Memory B cell (primary cell): ENCODE measurements around the gene CACNA1C.

Experiments used
- ATAC-seq: fragments of 150-1000 bp; cut with Tn5 transposase; 2 replicates; pipeline ENCODE4 v1.10.0; 2021; ENCODE audit warnings: low read depth, mild to moderate bottlenecking, moderate library complexity
- DNase-seq, 2 donors: peaks; one replicate each; pipeline ENCODE4 v3.0.0; 2022; ENCODE audit warnings: low spot score in 2 of 2
- H3K27ac Mint-ChIP-seq: one replicate; pipeline ENCODE4 v1.8.0; 2022; ENCODE audit warnings: mild to moderate bottlenecking, moderate library complexity, mixed read lengths
- H3K27me3 Mint-ChIP-seq: one replicate; pipeline ENCODE4 v1.8.0; 2022; ENCODE audit warnings: mixed read lengths
- H3K36me3 Mint-ChIP-seq: one replicate; pipeline ENCODE4 v1.8.0; 2022; ENCODE audit warnings: mild to moderate bottlenecking, mixed read lengths
- H3K4me1 Mint-ChIP-seq: one replicate; pipeline ENCODE4 v1.8.0; 2022; ENCODE audit warnings: mixed read lengths
- H3K4me3 Mint-ChIP-seq: one replicate; pipeline ENCODE4 v1.8.0; 2022; ENCODE audit warnings: mild to moderate bottlenecking, moderate library complexity, mixed read lengths
- H3K9me3 Mint-ChIP-seq: one replicate; pipeline ENCODE4 v1.8.0; 2022; ENCODE audit warnings: mixed read lengths

The CACNA1C gene

DNA sequence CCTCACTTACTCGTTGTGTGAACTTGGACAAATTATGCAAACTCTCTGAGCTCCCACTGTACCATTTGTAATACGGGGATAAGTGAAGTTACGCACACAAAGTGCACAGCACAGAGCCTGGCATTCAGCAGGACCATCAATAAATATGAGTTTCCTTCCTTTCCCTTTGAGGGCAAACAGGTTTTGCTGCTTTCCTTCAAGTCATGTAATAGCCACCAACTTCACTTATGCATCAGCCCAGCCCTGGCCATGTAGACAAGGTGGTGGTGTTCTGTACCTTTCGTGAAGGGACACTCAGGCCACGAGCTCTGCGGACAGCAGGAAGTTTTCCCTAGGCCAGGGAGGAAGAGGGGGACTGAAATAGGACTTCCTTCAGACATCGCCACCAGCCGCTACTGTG, 272.7 kb downstream of the CACNA1C start:
- no peak for DNase-seq
- H3K27me3 Mint-ChIP-seq, result peaks cover 20% of the 10 kb centered on the region
- H3K9me3 Mint-ChIP-seq, result no peaks in the 10 kb centered on the region

DNA sequence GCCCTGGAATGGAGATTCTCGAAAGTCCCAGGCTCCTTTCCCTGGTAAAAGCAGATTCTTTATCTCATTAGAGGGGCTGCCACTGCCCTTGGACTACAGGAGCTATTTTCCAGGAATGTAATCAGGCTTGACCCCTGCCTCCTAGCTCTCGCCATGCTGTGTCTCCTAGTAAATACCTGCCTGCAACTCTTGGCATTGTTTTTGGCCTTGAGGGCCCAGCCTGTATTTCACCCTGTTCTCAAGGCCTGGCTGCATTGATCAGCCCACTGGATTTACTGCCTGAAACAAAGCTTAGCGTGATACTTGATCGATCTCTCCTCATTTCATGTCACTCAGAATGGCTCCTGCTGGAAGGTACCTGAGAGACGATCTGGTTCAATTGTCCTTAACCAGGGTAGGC, 273.7 kb downstream of the CACNA1C start:
- no peak overlapping the region for H3K4me3 Mint-ChIP-seq
- H3K27ac Mint-ChIP-seq, result no peak overlapping the region
- H3K9me3 Mint-ChIP-seq, result no peaks in the 10 kb centered on the region
- peaks cover 18% of the 10 kb centered on the region for H3K27me3 Mint-ChIP-seq
- DNase-seq (no peak), ATAC-seq (no peak)
- no peaks in the 10 kb centered on the region for H3K36me3 Mint-ChIP-seq
- H3K4me1 Mint-ChIP-seq, result no peaks in the 10 kb centered on the region

More for the DNA sequence above, 272.7 kb downstream of the CACNA1C start:
- no peak overlapping the region for H3K4me3 Mint-ChIP-seq
- no peak overlapping the region for H3K27ac Mint-ChIP-seq
- H3K4me1 Mint-ChIP-seq, result no peaks in the 10 kb centered on the region
- no peak for ATAC-seq
- no peaks in the 10 kb centered on the region for H3K36me3 Mint-ChIP-seq

DNA sequence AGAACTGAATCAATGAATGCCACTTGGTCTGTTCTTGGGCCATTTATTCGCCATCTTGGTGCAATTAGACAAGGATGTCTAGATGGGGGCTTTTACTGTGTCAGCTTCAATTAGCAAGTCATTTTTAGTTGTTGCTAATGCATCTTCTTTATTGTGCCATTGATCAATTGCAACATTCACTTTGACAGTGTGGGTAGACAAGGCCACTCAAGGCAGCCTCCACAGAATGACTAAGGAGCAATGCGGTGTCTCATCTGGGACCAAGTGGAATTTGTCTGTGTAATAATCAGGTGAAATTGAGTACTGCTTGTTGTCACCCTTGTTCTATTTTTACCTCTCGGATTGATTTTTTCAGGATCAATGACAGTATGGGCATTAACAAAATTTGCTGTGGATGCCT, 275.9 kb downstream of the CACNA1C start:
- H3K27me3 Mint-ChIP-seq, result peaks cover 12% of the 10 kb centered on the region
- no peak for DNase-seq
- no peaks in the 10 kb centered on the region for H3K9me3 Mint-ChIP-seq
- H3K36me3 Mint-ChIP-seq, result no peaks in the 10 kb centered on the region
- no peak overlapping the region for H3K4me3 Mint-ChIP-seq
- H3K4me1 Mint-ChIP-seq, result no peaks in the 10 kb centered on the region
- no peak for ATAC-seq
- no peak overlapping the region for H3K27ac Mint-ChIP-seq

DNA sequence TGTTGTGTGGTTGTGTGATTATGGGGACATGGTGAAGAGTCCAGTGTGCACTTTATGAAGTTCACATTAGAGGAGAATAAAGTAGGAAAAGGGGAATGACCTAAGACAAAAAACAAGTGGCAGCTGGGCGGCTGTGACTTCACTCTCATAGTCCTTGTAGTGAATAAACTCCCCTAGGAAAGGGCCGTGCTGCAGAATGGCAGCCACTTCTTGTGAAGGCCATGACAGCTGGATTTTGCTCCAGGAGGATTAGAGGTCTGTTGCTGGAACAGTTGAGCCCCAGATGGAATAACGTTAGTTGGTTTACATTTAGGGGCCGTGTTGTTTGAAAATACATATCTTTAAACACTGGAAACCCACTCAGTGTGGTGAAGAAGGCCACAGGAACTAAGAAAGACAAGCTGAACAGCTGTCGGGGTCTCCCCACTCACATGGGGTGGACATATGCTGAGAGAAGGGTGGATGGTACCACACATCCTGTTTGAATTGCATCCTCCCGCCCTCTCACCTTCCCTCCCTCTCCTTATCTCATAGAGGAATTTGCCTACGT, 276.9 kb downstream of the CACNA1C start:
- ATAC-seq (no peak), DNase-seq (no peak)
- no peaks in the 10 kb centered on the region for H3K9me3 Mint-ChIP-seq
- peaks cover 14% of the 10 kb centered on the region for H3K27me3 Mint-ChIP-seq
- no peak overlapping the region for H3K4me3 Mint-ChIP-seq
- no peak overlapping the region for H3K27ac Mint-ChIP-seq
- H3K36me3 Mint-ChIP-seq, result no peaks in the 10 kb centered on the region
- H3K4me1 Mint-ChIP-seq, result no peaks in the 10 kb centered on the region

DNA sequence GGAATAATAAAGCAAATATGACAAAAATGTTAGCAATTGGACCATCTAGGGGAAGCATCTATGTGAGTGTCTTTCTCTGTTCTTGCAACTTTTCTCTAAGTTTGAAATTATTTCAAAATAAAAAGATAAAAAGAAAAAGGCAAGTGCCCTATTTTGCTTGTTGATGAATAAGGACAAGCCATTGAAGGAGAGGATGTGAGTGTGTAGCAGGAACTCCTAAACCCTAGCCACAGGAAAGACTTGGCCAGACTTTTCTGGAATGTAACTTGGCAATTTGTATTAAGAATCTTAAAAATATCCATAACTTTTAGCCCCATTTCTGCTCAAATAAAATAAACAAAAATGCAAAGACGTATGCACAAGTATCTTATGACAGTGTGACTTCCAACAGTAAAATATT, 279.4 kb downstream of the CACNA1C start:
- DNase-seq (no peak), ATAC-seq (no peak)
- H3K27ac Mint-ChIP-seq, result no peak overlapping the region
- H3K9me3 Mint-ChIP-seq, result no peaks in the 10 kb centered on the region
- H3K27me3 Mint-ChIP-seq, result peaks cover 10% of the 10 kb centered on the region
- H3K4me3 Mint-ChIP-seq, result no peak overlapping the region
- H3K36me3 Mint-ChIP-seq, result no peaks in the 10 kb centered on the region
- H3K4me1 Mint-ChIP-seq, result no peaks in the 10 kb centered on the region

DNA sequence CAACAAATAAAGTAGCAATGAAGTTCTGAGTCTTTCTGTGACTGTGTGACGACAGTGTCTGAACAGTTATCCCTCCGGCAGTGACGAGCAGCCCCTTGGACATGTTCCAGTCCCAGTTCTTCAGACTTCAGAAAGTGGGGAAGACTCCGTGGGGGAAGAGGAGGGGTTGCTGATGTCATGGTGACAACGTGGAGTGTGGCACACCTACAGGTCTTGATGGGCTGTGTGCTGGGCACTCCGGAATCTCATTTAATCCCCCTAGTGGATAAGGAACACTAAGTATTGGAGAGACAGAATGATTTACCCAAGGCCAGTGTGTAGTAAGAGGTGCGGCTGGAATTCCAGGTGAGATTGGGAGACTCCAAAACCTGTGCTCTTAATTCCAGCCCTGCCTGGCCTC, 280.2 kb downstream of the CACNA1C start:
- Mint-ChIP-seq H3K9me3 (no peaks in the 10 kb centered on the region), H3K27ac (no peak overlapping the region), H3K27me3 (peaks cover 7% of the 10 kb centered on the region), H3K4me1 (no peaks in the 10 kb centered on the region), H3K4me3 (no peak overlapping the region), H3K36me3 (no peaks in the 10 kb centered on the region)
- no peak for ATAC-seq
- DNase-seq, result no peak

DNA sequence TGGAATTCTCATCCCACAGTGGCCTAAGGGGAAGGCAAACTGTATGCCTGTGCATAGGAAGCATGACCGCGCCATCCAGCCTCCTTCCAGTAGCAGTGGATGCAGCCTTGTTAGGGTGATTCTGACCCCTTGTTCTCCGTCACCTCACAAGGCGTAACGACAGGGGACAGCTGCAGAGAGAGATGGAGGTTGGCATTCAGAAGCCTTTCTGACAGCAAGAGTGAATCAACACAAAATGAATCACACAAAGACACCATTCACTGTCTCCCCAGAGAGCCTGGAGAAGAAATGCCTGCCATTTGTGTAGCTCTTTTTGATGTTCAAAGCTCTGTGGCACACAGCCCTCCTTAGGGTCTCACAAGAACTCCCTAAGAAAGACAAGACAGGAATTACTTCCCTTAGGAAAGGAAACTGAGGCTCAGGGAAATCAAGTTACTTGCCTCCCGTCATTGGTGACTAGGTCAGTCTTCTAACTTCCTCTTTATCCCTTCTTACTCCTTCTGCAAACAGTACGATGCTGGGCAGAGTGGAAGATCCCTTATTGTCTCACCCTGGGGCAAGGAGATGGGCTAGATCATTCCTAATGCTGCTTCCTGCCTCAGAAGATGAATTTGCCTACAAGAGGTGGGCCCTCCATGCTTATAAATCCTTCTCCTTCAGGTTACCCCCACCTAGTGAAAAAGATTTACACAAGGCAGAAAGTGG, 280.9 kb downstream of the CACNA1C start:
- Mint-ChIP-seq H3K9me3 (no peaks in the 10 kb centered on the region), H3K27me3 (peaks cover 7% of the 10 kb centered on the region)

DNA sequence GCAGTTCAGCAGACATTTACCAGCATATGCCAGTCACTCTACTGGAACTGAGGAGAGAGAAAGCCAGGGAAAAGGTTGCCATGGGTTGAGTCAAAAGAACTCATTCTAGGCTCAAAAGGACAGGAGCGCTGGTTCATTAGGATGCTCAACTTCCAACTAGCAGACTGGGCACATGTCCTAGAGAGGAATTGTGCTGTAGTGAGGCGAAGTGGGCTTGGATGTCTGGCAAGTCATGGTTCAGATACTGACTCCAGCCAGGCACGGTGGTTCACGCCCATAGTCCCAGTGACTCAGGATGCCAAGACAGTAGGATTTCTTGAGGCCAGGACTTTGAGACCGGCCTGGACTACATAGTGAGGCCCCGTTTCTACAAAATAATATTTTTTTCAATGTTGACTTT, 281.5 kb downstream of the CACNA1C start:
- no peak for ATAC-seq
- Mint-ChIP-seq H3K36me3 (no peaks in the 10 kb centered on the region), H3K4me1 (no peaks in the 10 kb centered on the region), H3K27ac (no peak overlapping the region), H3K9me3 (no peaks in the 10 kb centered on the region), H3K27me3 (peaks cover 7% of the 10 kb centered on the region), H3K4me3 (no peak overlapping the region)
- DNase-seq, result no peak

More for the DNA sequence above, 280.9 kb downstream of the CACNA1C start:
- ATAC-seq (no peak), DNase-seq (no peak)
- no peak overlapping the region for H3K4me3 Mint-ChIP-seq
- H3K27ac Mint-ChIP-seq, result no peak overlapping the region
- no peaks in the 10 kb centered on the region for H3K36me3 Mint-ChIP-seq
- H3K4me1 Mint-ChIP-seq, result no peaks in the 10 kb centered on the region

DNA sequence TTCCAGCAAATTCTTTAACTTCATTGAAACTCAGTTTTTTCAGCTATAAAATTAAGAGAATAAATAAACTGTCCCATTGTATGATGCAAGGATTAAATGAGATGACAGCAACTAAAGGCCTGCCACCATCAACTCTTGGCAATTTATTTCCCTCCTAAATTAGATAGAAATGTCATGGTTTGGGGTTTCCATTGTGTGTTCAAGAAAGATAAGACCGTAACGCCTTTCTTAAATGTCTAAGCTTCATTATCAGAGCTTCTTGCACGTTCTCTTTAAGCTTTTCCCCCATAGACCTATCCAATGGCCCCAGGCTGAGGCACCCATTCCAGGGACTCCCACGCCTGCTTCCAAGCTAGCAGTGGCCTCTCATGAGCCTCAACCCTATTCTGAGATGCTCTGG, 281.9 kb downstream of the CACNA1C start:
- ATAC-seq (no peak), DNase-seq (no peak)
- H3K27ac Mint-ChIP-seq, result no peak overlapping the region
- no peaks in the 10 kb centered on the region for H3K9me3 Mint-ChIP-seq
- no peaks in the 10 kb centered on the region for H3K4me1 Mint-ChIP-seq
- peaks cover 5% of the 10 kb centered on the region for H3K27me3 Mint-ChIP-seq
- H3K4me3 Mint-ChIP-seq, result no peak overlapping the region
- H3K36me3 Mint-ChIP-seq, result no peaks in the 10 kb centered on the region

DNA sequence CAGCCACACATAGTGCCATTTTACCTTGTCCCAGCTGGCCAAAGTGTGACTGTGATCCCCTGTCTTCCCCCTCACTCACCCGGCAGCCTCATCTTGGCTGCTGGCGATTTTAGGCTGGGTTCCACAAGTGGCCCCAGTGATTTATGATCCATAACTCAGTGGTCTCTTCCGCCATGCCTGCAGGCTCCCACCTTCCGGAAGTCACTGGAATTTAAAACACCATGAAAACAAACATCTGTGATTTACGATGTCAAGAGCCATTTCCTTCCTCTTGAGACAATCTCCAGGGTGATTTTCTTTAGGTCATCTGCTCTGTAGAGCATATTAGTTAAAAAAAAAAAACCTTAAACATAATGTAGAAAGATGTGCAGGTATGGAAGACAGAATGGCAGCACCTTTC, 282.3 kb downstream of the CACNA1C start:
- H3K4me3 Mint-ChIP-seq, result no peak overlapping the region
- no peaks in the 10 kb centered on the region for H3K36me3 Mint-ChIP-seq
- no peaks in the 10 kb centered on the region for H3K4me1 Mint-ChIP-seq
- H3K9me3 Mint-ChIP-seq, result no peaks in the 10 kb centered on the region
- DNase-seq (no peak), ATAC-seq (no peak)
- peaks cover 5% of the 10 kb centered on the region for H3K27me3 Mint-ChIP-seq
- H3K27ac Mint-ChIP-seq, result no peak overlapping the region

DNA sequence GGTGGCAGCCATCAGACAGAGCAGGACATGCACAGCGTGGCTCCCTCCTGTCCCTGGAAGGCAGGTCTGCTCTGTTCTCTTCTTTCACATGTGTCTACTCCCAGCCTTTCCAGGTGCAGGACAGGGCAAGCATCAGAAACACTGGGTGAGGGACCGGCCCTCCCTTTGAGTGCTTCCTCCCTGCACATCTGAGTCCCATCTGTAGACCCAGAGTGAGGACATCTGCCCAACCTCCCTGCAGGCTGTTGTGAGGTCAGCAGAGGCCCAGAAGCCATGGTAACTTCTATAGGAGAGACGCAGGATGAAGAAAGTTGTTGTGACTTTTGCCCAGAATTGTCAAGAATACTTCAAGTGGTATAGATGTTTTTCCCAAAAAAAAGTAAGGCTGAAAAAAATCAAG, 282.7 kb downstream of the CACNA1C start:
- Mint-ChIP-seq H3K4me1 (no peaks in the 10 kb centered on the region), H3K9me3 (no peaks in the 10 kb centered on the region), H3K36me3 (no peaks in the 10 kb centered on the region), H3K27ac (no peak overlapping the region), H3K27me3 (peaks cover 5% of the 10 kb centered on the region), H3K4me3 (no peak overlapping the region)
- ATAC-seq (no peak), DNase-seq (no peak)

DNA sequence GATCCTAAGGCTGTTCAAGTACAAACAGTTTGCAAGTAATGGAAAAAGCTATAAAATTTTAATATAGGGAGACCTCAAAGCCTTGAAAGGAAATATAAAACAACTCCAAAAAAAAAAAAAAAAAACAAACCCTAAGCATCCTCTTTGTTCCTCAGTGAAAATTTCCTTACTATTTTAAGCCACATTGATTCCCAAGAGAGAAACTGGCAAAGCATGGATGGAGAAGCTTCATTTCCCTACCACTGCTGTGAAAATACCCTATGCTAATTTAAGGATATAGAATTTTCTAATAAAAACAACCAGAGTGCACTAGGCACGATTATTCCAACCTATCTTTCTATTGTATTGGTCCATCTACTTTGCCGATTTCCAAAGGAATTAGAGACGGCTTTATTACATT, 283.1 kb downstream of the CACNA1C start:
- Mint-ChIP-seq H3K4me1 (no peaks in the 10 kb centered on the region), H3K27me3 (peaks cover 5% of the 10 kb centered on the region), H3K36me3 (no peaks in the 10 kb centered on the region), H3K27ac (no peak overlapping the region), H3K9me3 (no peaks in the 10 kb centered on the region), H3K4me3 (no peak overlapping the region)
- no peak for DNase-seq
- no peak for ATAC-seq

DNA sequence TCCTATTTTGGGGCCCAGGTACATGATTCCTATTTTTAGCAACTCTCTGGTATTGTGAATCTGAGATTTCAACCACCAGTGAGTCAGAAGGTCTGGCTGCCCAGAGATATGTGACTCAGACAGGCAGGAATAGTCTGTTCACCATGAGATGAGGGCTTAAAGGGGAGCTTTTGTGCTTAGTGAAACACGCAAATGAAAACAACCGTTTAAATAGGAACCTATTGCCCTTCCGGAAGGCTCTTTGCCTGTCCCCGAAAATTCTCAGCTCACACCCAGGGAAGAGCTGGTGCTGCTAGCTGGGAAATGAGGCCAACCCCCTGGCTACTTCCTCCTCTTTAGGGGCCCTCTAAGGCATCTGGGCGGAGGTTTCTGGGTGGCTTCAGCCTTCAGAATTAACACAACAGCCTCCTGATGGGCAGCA, 283.6 kb downstream of the CACNA1C start:
- H3K4me3 Mint-ChIP-seq, result no peak overlapping the region
- H3K36me3 Mint-ChIP-seq, result no peaks in the 10 kb centered on the region
- no peaks in the 10 kb centered on the region for H3K9me3 Mint-ChIP-seq
- no peaks in the 10 kb centered on the region for H3K4me1 Mint-ChIP-seq
- H3K27ac Mint-ChIP-seq, result no peak overlapping the region
- ATAC-seq, result no peak
- H3K27me3 Mint-ChIP-seq, result peaks cover 8% of the 10 kb centered on the region
- DNase-seq, result no peak

DNA sequence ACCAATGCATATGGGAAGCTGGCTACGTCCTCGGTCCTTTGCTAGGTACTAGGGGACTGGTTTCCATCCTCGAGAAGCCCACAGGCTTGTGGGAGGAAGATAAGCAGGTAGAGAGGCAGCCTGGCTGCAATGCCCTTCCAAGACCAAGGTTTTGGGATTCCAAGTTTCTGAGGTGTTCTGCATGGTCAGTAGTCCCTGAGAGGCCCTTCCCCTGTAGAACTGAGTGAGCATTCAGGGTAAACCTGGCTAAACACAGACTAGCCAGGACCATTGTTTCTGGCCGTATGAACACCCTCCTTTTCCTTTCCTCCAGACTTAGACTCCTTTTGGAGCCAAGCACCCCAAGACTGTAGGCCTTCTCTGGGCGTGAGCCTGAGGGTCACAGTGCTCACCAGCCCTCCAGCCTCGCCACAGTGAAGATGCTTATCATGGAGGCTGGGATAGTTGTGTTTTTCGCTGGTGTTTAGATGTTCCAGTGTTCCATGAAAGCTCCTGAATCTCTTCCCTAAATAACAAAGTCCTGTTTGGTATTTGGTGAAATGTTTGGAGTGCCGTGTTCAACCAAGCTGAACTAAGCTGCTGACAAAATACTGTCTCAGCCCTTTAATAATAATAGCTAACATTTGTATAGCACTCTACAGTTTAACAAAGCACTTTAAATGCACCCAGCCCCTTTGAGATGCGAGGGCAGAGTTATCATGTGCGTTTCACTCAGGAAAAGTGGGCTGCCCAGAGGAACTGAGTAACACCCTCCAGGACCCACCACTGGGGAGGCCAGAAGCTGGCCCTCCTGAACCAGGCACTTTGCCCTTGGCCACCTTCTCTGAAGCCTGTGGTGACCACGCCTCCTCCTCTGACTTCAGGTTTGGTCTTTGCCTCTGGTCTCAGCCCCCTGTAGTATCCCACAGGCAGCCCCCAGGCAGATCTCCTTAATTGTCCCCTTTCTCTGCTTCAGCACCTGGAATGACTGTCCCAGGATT, 284.5 kb downstream of the CACNA1C start:
- H3K36me3 Mint-ChIP-seq, result no peaks in the 10 kb centered on the region
- ATAC-seq, result no peak
- H3K9me3 Mint-ChIP-seq, result no peaks in the 10 kb centered on the region
- peaks cover 8% of the 10 kb centered on the region for H3K27me3 Mint-ChIP-seq
- DNase-seq, result no peak
- H3K4me3 Mint-ChIP-seq, result no peak overlapping the region
- no peaks in the 10 kb centered on the region for H3K4me1 Mint-ChIP-seq
- no peak overlapping the region for H3K27ac Mint-ChIP-seq
